Measurements from ENCODE around the gene RNFT2. TPM values are rescaled to one million over a fixed set of nuclear protein-coding genes. Genes with fewer than 3 reads are reported as not detected.

RNFT2 gene
- total RNA-seq, 1 experiment from 2014 or later, result 34.9 TPM

GRCh38 chr12:116774020-116774419 lies 35.9 kb downstream of the RNFT2 start:
- POLR2A ChIA-PET, result no interaction called here
- no TSS peak for BruUV-seq (replicated peaks)
- CTCF ChIA-PET, result no interaction called here

More at GRCh38 chr12:116774020-116774419, 35.9 kb downstream of the RNFT2 start:
- no peak overlapping the region for H3K4me3 ChIP-seq (replicated peaks in 1 of 2; ENCODE audit: low read depth in 1 of 2, low read length in 2 of 2)
- H3K27ac ChIP-seq (ENCODE audit: low read depth, low read length), result no peak overlapping the region
- RAD21 ChIA-PET (ENCODE audit: low non-redundant PET in 1 of 2, low total read pairs in 2 of 2, uncharacterized antibody in 2 of 2, unreplicated experiment in 2 of 2), result no interaction called here
- no peak for TF ChIP-seq RAD21 (IDR thresholded peaks at IDR 0.05; ENCODE audit: low read depth)
- no peak for TF ChIP-seq YY1 (IDR thresholded peaks at IDR 0.05; ENCODE audit: extremely low read depth, insufficient replicate concordance, low read depth, low read length)
- TF ChIP-seq, protein P1, sequence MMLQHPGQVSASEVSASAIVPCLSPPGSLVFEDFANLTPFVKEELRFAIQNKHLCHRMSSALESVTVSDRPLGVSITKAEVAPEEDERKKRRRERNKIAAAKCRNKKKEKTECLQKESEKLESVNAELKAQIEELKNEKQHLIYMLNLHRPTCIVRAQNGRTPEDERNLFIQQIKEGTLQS (IDR thresholded peaks at IDR 0.05), result no peak
- TF ChIP-seq TCF7L2 (IDR thresholded peaks at IDR 0.05; ENCODE audit: borderline replicate concordance, extremely low read depth, insufficient read depth, insufficient read length), result no peak
- TF ChIP-seq JUND (IDR thresholded peaks at IDR 0.05), result no peak
- no peak for TF ChIP-seq SIN3A (IDR thresholded peaks at IDR 0.05; ENCODE audit: low read depth)
- TF ChIP-seq SP1 (IDR thresholded peaks at IDR 0.05; ENCODE audit: low read depth), result no peak
- no peak for TF ChIP-seq CTCF (IDR thresholded peaks at IDR 0.05 in 2 of 3, conservative IDR thresholded peaks at IDR 0.05 in 1 of 3; ENCODE audit: borderline replicate concordance in 1 of 3, insufficient read depth in 1 of 3, low read depth in 2 of 3, low read length in 2 of 3)
- TF ChIP-seq SRF (IDR thresholded peaks at IDR 0.05; ENCODE audit: low read depth), result no peak
- no peak for TF ChIP-seq CBX3 (IDR thresholded peaks at IDR 0.05; ENCODE audit: low read depth)
- no peak for TF ChIP-seq CEBPB (IDR thresholded peaks at IDR 0.05; ENCODE audit: low read depth)
- TF ChIP-seq, protein P2, sequence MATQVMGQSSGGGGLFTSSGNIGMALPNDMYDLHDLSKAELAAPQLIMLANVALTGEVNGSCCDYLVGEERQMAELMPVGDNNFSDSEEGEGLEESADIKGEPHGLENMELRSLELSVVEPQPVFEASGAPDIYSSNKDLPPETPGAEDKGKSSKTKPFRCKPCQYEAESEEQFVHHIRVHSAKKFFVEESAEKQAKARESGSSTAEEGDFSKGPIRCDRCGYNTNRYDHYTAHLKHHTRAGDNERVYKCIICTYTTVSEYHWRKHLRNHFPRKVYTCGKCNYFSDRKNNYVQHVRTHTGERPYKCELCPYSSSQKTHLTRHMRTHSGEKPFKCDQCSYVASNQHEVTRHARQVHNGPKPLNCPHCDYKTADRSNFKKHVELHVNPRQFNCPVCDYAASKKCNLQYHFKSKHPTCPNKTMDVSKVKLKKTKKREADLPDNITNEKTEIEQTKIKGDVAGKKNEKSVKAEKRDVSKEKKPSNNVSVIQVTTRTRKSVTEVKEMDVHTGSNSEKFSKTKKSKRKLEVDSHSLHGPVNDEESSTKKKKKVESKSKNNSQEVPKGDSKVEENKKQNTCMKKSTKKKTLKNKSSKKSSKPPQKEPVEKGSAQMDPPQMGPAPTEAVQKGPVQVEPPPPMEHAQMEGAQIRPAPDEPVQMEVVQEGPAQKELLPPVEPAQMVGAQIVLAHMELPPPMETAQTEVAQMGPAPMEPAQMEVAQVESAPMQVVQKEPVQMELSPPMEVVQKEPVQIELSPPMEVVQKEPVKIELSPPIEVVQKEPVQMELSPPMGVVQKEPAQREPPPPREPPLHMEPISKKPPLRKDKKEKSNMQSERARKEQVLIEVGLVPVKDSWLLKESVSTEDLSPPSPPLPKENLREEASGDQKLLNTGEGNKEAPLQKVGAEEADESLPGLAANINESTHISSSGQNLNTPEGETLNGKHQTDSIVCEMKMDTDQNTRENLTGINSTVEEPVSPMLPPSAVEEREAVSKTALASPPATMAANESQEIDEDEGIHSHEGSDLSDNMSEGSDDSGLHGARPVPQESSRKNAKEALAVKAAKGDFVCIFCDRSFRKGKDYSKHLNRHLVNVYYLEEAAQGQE (IDR thresholded peaks at IDR 0.05; ENCODE audit: low read depth), result no peak
- TF ChIP-seq ZFX (IDR thresholded peaks at IDR 0.05), result no peak
- H3K4me2 ChIP-seq (ENCODE audit: low read length), result no peak overlapping the region
- no peaks in the 10 kb centered on the region for H3K79me2 ChIP-seq (ENCODE audit: insufficient read depth, low read length)
- intact Hi-C loops (cut with micrococcal nuclease), result no loop called here
- ATAC-seq (no peak), DNase-seq (ENCODE audit: low read depth, low spot score) (no peak)
- no peaks in the 10 kb centered on the region for H3K9me3 ChIP-seq (ENCODE audit: control insufficient read depth in 1 of 2, insufficient read depth in 1 of 2, low read depth in 1 of 2, low read length in 2 of 2)
- no peak overlapping the region for H2AFZ ChIP-seq (ENCODE audit: low read depth, low read length, poor library complexity, severe bottlenecking)
- no peaks in the 10 kb centered on the region for H3K27me3 ChIP-seq (ENCODE audit: insufficient read depth, low read length)
- no peaks in the 10 kb centered on the region; a peak in 1 of 4 replicates for H3K36me3 ChIP-seq (ENCODE audit: control insufficient read depth in 1 of 2, insufficient read depth in 2 of 2, low read length in 2 of 2)
- no peaks in the 10 kb centered on the region for H4K20me1 ChIP-seq (ENCODE audit: insufficient read depth)
- peaks cover 0 to 6% of the 10 kb centered on the region in 2 experiments; a peak in 1 of 4 replicates for H3K4me1 ChIP-seq (ENCODE audit: control insufficient read depth in 1 of 2, insufficient read depth in 2 of 2, low read length in 2 of 2)
- no peaks in the 10 kb centered on the region for H3K9me2 ChIP-seq (ENCODE audit: insufficient read depth)
- H3K9ac ChIP-seq (ENCODE audit: low read length), result no peak overlapping the region

Data from HCT116 (cell line).